ENCODE measurements around the gene ABCA13.

DNA sequence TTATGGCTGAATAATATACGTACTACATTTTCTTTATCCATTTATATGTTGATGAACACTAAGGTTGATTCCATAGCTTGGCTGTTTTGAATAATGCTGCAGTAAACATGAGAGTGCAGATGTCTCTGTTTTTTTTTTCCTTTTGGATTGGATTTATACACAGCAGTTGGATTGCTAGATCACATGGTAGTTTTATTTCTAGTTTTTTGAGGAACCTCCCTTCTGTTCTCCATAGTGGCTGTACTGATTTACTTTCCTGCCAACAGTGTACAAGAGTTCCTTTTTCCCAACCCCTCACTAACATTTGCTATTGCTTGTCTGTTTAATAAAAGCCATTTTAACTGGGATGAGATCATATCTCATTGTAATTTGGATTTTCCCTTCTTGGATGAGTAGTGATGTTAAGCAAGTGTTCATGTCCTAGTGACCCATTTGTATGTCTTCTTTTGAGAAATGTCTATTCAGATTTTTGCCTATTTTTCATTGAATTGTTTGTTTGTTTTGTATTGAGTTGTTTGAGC is 36.0 kb downstream of the ABCA13 start:
- TF ChIP-seq EZH2 (IDR thresholded peaks at IDR 0.05; ENCODE audit: insufficient read depth, poor library complexity, severe bottlenecking), result no peak
- no peak for TF ChIP-seq EZH2phosphoT487 (IDR thresholded peaks at IDR 0.05; ENCODE audit: insufficient read depth, low read depth)

Measured in GM23248 (cell line).